ENCODE results near the gene CEP89.
"Not testable (repeated sequence)": the region's sequence is repeated elsewhere in the genome, so short reads cannot be mapped to it uniquely, and the experiment has no call there.

The CEP89 gene

DNA sequence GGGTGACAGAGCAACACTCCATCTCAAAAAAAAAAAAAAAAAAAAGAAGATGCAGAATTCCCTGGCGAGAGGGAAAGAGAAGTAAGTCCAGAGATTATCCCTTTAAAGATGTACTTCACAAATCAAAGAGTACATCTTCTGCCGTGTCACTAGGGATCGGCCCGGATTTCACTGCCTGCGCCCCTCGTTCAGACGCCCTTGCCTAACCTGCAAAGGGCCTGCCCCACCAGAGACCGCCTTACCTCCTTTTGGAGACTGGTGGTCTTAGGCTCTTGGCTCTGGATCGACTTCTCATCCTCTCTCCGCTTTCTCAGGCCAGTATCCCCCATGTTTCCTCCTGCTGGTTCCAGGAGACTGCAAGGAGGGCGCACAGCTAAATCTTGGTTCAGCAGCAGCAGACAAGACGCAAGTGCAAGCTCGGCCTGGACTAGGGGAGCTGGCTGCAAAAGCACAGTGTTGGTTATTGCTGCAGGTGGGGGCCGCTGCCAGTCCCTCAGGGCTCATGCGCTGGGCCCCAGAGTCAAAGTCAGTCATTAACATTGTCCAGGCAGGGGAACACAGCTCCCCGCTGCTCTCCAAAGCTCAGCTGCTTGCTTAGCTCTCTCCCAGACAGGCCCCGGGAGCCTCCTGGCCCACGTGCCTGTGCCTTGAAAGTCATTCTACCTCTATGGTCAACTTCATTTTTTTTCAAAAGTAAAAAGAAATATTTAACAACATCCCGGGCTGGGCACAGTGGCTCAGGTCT is 103.4 kb downstream of the CEP89 start:
- DNase-seq, result no peak

DNA sequence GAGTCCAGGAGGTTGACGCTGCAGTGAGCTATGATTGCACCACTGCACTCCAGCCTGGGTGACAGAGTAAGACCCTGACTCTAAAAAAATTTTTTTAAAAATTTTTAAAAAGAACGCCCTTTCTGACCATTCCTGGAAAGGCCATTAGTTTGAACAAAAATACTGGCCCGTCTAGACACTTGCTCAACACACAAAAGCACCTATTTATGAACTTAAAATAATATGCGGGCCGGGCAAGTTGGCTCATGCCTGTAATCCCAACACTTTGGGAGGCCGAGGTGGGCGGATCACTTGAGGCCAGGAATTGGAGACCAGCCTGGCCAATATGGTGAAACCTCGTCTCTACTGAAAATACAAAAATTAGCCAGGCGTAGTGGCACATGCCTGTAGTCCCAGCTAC is 104.3 kb downstream of the CEP89 start:
- DNase-seq, result not testable (repeated sequence)

DNA sequence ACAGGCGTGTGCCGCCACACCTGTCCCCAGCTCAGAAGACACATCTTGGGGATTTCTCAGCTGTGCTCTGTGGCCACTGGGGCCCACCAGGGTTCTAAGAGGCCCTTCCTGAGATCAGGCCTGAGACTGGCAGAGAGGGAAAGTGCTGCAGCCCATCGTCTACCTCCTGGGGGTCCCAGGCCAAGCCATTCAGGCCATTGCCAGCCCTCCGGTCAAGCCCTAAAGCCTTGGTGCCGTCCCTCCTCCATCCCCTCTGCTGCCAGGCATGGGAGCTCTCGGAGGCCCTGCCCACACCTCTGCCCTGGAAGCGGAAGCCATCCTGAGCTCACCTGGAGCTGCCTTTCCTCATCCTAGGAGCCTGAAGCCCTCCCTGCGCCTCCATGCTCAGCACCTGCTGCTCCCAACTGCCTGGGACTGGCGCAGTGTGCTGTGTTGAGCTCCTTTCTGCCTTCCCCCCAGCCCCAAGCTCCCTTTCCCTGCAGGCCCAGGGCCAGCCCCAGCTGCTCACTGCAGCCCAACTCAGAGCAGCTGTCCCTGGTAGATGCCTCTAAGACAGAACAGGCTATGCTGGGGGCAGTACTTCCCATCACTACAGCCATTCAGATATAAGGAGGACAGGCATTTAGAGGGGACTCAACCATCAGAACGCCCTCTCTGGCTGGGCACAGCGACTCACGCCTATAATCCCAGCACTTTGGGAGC is 105.0 kb downstream of the CEP89 start:
- no peak for DNase-seq

DNA sequence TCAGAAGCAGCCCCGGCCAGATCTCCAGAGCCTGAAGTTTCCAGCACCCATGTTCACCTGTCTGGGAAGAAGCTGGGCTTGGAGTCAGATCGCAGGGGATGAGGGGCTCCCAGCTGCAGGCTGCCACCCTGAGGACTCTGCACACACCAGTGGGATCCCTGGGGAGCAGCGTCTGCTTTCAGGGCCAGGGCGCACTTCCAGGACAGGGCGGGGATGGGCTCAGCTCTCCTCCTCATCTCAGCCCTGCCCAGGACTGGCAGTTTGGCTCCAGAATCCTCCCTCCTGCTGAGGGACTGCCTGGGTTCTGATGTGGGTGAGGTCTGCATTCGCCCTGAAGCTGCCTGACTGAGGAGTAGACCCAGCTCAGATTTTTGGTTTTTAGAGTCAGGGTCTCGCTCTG is 105.7 kb downstream of the CEP89 start:
- no peak for DNase-seq

DNA sequence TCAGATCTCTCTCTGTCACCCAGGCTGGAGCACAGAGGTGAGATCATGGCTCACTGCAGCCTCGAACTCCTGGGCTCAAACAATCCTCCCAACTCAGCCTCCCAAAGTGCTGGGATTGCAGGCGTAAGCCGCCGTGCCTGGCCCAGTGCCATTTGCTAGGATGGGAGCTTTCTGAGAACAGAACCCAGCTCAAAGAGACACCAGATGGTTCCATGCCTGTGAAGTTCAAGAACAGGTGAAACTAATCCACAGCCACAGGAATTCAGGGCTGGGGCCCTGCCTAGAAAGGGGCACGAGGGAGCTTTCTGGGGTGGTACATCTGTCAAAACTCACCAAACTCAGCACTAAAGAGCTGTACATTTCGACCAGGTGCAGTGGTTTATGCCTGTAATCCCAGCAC is 106.4 kb downstream of the CEP89 start:
- no peak for DNase-seq

DNA sequence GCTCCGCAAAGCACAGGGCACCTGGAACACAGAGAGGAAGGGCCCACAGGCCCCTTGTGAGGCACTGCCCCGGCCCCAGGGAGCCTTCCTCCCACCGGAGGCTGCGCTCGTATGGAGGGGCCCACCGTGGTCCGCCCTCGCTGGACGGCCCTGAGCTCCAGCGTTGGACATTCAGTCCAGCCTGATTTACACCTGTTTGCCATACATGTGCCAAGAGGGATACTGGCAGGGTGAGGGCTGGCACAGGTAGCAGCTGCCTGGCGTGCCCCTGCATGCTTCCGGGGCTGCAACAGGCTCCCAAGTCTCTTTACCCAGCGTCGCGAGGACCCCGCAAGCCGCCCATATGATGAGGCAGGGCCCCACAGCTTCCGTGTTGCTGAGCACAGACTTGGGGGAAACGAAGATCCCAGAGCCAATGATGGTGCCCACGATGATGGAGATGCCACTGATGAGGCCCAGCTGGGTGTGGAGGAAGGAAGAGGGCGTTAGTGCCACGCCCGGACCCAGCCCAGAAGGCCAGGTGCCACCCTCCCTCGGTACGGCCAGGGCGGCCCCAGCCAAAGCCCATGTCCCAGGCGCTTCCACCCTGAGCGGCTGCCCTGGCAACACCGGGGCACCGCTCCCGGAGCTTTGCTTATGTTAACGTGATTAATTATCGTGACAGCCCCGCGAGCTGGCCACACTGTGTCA is 107.3 kb downstream of the CEP89 start:
- no peak for DNase-seq

DNA sequence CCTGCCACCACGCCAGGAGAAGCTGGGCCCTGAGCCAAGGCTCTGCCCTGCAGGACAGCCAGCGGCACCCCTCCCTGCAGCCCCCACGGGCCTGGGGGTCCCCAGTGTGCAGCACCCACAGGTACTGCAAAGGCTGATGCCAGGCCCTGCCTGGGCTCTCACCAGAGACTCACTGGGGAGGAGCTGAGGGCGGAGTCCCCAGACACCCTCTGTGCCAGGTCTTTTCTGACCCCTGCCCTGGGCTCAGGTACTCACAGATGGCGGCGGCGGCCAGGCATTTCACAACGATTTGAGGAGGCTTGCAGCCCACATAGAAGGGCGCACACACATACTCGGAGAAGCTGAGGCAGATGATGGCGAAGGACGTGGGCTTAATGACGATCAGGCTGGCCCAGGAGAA is 107.9 kb downstream of the CEP89 start:
- no peak for DNase-seq

DNA sequence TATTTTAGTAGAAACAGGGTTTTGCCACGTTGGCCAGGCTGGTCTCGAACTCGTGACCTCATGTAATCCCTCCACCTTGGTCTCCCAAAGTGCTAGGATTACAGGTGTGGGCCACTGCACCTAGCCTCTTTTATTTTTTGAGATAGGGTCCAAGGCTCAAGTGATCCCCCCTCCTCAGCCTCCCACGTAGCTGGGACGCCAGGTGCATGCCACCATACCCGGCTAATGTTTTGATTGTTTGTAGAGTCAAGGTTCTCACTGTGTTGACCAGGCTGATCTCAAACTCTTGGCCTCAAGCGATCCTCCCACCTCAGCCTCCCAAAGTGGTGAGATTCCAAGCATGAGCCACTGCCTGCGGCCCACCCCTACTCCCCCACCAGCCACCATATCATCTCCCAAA is 108.5 kb downstream of the CEP89 start:
- DNase-seq, result no peak

DNA sequence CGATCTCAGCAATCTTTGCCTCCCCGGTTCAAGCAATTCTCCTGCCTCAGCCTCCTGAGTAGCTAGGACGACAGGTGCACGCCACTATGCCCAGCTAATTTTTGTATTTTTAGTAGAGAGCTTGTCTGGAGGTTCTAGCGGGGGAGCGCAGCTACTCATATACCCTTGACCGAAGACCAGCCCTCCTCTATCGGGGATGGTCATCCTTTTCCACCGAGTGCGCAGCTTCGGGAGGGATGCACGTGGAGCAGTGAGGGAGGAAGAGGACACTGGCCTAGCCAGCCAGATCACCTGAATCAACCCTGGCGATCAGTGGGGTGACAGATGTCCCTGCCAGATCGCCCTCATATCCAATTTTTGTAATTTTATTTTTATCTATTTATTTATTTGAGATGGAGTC is 109.0 kb downstream of the CEP89 start:
- DNase-seq, result no peak

DNA sequence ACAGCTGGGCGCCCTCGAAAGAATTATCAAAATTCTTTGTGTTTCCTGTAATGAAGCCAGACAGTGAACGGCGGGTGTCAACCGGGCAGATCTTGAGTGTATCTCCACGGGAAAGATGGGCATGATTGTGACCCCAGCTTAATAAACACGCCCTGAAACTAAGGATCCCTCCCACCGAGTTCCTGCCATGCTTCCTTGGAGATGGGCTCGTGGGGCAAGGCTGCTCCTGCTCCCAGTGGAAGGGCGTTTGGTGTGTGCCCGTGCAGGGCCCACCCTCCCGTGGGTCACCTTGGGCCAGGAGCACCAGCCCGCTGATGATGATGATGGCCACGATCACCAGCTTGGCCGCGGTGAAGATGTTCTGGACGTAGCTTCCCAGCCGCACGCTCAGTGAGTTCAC is 109.6 kb downstream of the CEP89 start:
- no peak for DNase-seq

DNA sequence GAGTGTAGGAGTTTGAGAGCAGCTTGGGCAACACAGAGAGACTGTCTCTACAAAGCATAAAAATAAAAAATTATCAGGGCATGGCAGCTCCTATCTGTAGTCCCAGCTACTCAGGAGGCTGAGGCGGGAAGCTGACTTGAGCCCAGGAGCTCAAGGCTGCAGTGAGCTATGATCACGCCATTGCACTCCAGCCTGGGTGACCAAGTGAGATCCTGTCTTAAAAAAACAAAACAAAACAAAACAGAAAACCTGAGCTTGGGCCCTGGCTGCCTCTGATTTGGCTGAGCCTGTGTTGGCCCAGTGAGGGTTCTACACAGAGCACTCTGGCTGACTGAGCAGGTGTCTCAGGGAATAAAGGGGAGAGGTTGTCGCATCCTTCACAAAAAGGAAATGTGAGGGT is 110.2 kb downstream of the CEP89 start:
- no peak for DNase-seq

DNA sequence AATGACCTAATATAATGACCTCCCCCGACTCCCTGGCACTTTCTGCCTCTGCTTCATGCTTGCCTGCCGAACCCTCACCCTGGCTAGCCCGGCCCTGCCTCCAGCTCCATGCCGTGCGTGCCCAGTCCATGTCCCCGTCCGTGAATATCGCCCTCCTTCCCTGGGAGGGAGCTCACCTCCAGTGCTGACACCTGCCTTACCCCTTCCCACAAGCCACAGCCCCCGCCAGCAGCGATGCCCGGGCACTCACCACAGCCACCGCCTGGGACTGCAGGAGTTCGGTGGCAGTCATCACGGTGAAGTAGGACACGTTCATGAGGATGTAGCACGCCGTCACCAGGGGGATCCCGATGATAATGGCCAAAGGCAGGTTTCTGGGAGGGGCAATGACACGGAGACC is 112.2 kb downstream of the CEP89 start:
- no peak for DNase-seq

DNA sequence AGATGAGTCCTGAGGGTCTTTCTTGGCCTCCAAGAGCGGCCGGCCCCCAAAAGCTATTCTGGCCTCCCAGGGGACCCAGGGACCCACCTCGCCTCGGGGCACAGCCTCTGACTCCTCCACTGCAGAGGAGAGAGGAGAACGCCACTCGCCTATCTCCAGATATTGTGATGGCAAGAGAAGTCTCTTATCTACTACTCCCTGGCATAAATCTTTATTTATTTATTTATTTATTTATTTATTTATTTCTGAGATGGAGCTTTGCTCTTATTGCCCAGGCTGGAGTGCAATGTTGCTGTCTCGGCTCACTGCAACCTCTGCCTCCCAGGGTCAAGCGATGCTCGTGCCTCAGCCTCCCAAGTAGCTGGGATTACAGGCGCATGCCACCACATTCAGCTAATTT is 113.2 kb downstream of the CEP89 start:
- DNase-seq, result no peak

DNA sequence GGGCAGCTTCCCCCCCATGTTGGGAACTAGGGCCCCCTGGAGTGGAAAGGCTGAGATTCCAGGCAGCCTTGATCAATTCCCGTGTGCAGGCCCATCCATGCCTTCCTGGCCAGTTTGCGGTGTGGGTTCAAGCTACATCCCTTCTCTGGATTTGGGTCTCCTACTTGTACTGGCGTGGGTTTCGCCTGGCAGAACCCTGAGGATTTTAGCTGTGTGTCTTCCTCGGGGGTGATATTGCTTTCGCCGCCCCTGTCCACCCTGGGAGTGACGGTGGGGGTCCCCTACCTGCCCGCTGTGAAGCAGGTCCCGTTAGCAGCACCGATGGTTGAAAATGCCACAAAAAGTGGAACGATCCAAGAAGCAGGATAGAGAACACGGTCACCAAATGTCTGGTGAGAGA is 113.6 kb downstream of the CEP89 start:
- DNase-seq, result no peak

DNA sequence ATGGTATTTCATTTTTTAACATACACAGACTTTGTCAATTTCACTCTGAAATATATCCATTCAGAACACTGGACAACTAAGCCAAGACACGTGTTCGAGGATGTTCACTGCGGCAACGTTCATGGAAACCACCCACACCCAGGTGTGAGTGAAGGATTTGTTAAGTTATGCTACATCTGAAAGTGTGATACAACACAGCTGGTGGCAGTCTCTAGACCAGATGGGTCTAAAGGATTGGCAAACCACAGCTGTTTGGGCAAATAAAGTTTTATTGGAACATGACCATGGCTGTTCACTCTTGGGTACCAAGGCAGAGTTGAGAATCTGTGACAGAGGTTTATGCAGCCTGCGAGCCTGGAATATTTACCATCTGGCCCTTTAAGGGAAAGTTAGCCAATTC is 114.2 kb downstream of the CEP89 start:
- no peak for DNase-seq

DNA sequence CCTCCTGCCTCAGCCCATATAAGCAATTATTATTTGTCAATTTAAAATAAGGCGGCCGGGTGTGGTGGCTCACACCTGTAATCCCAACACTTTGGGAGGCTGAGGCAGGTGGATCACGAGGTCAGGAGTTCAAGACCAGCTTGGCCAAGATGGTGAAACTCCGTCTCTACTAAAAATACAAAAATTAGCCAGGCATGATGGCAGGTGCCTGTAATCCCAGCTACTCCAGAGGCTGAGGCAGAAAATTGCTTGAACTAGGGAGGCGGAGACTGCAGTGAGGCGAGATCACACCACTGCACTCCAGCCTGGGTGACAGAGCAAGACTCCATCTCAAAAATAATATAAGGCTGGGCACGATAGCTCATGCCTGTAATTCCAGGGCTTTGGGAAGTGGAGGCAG is 114.9 kb downstream of the CEP89 start:
- DNase-seq, result not testable (repeated sequence)

DNA sequence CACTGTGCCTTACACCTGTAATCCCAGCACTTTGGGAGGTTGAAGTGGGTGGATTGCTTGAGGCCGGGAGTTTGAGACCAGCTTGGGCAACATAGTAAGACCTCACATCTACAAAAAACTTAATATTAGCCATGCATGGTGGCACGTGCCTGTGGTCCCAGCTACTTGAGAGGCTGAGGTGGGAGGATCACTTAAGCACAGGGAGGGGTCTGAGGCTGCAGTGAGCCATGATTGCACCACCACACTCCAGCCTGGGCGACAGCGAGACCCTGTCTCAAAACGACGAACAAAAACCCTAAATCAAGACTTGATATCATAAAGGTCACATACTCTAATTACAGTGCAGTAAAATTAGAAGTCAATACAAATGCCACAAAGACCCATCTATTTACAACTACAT is 119.5 kb downstream of the CEP89 start:
- DNase-seq, result no peak

DNA sequence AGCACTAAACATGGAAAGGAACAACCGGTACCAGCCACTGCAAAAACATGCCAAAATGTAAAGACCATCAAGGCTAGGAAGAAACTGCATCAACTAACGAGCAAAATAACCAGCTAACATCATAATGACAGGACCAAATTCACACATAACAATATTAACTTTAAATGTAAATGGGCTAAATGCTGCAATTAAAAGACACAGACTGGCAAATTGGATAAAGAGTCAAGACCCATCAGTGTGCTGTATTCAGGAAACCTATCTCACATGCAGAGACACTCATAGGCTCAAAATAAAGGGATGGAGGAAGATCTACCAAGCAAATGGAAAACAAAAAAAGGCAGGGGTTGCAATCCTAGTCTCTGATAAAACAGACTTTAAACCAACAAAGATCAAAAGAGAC is 123.7 kb downstream of the CEP89 start:
- not testable (repeated sequence) for DNase-seq

DNA sequence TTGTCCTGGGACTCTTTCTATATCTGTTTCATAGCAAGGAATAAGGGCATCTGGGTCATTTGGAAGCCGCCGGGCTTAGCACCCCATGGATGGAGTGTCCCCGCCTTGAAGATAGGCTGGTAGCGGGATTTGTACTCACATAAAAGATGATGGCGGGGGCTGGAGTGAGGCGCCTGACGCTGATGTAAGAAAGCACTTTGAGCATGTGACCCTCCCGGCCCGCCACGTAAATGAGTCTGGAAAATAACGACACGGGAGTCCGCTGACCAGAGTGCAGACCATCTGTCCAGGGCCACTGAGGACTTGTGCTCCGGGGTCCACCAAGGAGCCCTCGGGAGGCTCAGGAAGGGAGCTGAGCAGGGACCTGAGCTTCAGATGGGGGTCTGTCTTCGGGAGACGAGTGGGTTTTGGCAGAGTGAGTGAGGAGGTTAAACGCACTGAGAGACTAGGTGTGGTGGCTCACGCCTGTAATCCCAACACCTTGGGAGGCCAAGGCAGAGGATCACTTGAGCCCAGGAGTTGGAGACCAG is 128.0 kb downstream of the CEP89 start:
- DNase-seq, result no peak

DNA sequence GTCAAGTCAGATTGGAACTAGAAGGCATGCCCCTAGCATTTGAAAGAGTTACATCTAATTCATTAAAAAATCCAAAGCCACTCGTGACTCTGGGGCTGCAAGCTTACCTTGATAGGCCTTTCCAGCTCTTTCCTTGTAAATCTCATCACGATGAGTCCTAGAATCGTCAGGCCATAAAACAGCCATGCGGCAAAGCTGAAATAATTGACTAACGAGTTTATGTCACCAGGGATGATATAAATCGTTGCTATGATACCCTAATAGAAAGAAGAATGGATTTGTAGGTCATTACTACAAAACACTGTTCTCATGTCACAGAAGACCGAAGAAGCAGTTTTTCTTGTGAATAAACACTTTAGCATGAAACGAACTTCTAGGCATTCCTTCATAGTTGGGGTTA is 129.7 kb downstream of the CEP89 start:
- no peak for DNase-seq

DNA sequence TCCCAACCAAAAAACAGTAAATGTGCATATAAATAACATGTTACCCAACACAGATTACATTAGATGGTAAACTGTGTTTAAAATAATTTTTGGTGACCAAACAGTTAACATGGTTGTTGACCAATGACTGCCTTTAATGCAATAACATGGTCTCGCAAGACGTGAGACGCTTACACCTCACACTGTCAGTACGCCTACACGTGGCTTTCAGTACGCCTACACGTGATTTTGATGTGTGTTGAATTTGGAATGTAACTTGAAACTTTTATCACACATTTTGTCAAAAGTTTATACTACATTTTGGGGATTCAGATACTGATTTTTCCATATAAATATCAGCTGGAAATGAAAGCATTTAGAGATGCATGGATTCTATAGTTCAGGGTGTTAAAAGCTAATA is 134.2 kb downstream of the CEP89 start:
- DNase-seq, result no peak

DNA sequence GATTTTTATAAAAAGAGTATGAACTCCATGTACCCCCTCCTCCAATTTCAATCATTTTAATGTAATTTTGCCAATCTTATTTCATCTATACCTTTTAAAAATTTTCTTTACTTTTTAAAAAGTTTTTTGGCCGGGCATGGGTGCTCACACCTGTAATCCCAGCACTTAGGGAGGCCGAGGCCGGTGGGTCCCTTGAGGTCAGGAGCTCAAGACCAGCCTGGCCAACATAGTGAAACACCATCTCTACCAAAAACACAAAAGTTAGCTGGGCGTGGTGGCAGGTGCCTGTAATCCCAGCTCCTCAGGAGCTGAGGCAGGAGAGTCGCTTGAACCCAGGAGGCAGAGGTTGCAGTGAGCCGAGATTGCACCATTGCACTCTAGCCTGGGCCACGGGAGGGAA is 138.4 kb downstream of the CEP89 start:
- DNase-seq, result not testable (repeated sequence)

DNA sequence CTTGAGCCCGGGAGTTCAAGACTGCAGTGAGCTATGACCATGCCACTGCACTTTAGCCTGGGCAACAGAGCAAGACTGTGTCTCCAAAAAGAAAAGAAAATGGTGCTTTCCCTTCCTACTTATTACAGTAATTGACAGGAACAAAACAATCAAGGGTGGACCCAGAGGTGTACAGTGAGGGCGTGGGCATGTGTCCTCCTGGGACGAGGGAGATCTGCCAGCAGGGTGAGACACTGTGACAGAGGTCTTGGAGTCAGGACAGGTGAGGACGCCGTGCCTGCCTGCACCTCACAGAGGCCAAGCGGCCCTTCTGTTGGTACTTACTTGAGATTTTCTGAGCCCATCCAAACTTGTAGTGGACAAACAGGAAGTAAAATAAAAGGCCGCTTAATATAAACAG is 138.9 kb downstream of the CEP89 start:
- DNase-seq, result not testable (repeated sequence)

DNA sequence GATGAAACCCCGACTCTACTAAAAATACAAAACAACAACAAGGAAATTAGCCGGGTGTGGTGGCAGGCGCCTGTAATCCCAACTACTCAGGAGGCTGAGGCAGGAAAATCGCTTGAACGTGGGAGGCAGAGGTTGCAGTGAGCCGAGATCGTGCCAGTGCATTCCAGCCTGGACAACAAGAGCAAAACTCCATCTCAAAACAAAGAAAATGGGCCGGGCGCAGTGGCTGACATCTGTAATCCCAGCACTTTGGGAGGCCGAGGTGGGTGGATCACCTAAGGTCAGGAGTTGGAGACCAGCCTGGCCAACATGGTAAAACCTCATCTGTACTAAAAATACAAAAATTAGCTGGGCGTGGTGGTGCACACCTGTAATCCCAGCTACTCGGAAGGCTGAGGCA is 139.7 kb downstream of the CEP89 start:
- not testable (repeated sequence) for DNase-seq

Measured in stimulated activated CD4-positive, alpha-beta T cell treated with anti-CD3 and anti-CD28 coated beads, Interleukin-2, amount 100 ng/mL, for 48 hours (primary cell).